ENCODE measurements around the gene MAST4.

DNA sequence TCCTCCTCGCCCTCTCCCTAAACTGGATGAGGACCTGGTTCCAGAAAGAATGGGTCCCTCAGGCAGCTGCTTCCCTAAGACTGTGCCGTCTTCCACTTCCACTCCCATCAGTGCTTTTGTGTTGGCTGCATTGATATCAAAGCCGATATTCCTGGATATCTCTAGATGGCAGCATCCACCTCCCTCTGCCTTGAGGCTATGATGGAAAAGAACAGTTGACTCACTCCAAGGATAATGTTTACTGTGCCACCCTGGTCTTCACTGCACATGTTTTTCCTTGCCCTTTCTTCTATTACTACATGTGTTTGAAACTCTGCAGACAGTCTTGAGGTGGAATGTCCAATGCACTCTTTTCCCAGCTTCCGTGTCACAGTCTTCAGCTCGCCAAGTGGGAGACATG lies 211.6 kb downstream of the MAST4 start:
- TF ChIP-seq POLR2A (IDR thresholded peaks at IDR 0.05): no peak
- TF ChIP-seq CTCF (IDR thresholded peaks at IDR 0.05): peak in 3 of 4 experiments; percentile 25 to 56 (median 48)
